Sigmoid colon (tissue), 7 donors: Measurements from ENCODE around the gene MYCN. TPM values are rescaled to one million over a fixed set of nuclear protein-coding genes. Genes with fewer than 3 reads are reported as not detected.

Experiments
- DNase-seq: peaks from one replicate; pipeline ENCODE4 v3.0.0-alpha.2; 2019
- H3K27ac ChIP-seq, 4 donors: fragments of 200-600 bp; sonication (generic); one replicate each; pipeline ENCODE4 v1.5.1; 2016 to 2019; ENCODE audit warnings: mild to moderate bottlenecking in 1 of 4
- H3K27me3 ChIP-seq, 3 donors: fragments of 200-600 bp; sonication (generic); one replicate each; pipeline ENCODE4 v1.5.1; 2019; ENCODE audit warnings: mild to moderate bottlenecking in 1 of 3
- H3K36me3 ChIP-seq, 4 donors: fragments of 200-600 bp; sonication (generic); one replicate each; pipeline ENCODE4 v1.5.1; 2016 to 2019
- H3K4me1 ChIP-seq, 4 donors: fragments of 200-600 bp; sonication (generic); one replicate each; pipeline ENCODE4 v1.5.1; 2017 to 2019
- H3K4me3 ChIP-seq, 4 donors: fragments of 200-600 bp; sonication (generic); one replicate each; pipeline ENCODE4 v1.5.1; 2017 to 2019; ENCODE audit warnings: mild to moderate bottlenecking in 2 of 4, moderate library complexity in 1 of 4
- H3K9me3 ChIP-seq, 4 donors: fragments of 200-600 bp in 3 of 4; sonication (generic) in 3 of 4; one replicate each; pipeline versions ENCODE4 v1.5.1 to v1.6.1; 2013 to 2019
- CTCF ChIP-seq, 4 experiments: fragments of 450-650 bp in 3 of 4; fragments of 200-600 bp in 1 of 4; IDR thresholded peaks; one replicate each; pipeline ENCODE4 v1.5.1; 2016 to 2019; ENCODE audit warnings: antibody characterized with exemption in 4 of 4, mild to moderate bottlenecking in 3 of 4, moderate library complexity in 2 of 4
- EP300 ChIP-seq, 4 donors: sonication (generic); formaldehyde crosslinking; IDR thresholded peaks; one replicate each; pipeline ENCODE4 v1.6.1; 2017; ENCODE audit warnings: antibody characterized with exemption in 4 of 4
- POLR2A ChIP-seq, 2 donors: fragments of 450-650 bp; IDR thresholded peaks; one replicate each; pipeline ENCODE4 v1.6.1; 2016; ENCODE audit warnings: antibody characterized with exemption in 2 of 2, mild to moderate bottlenecking in 2 of 2, moderate library complexity in 2 of 2
- POLR2AphosphoS5 ChIP-seq, 4 donors: sonication (generic); formaldehyde crosslinking; IDR thresholded peaks; one replicate each; pipeline ENCODE4 v1.6.1; 2017; ENCODE audit warnings: antibody characterized with exemption in 4 of 4
- WGBS, 2 donors: extraction: QIAGEN DNeasy Blood & Tissue Kit; methylation state at CpG; one replicate each; pipeline ENCODE4 v1.1.7; 2013; 5-methylcytosine and 5-hydroxymethylcytosine counted together
- intact Hi-C: fragments of 100-400 bp; cut with DNase I; formaldehyde crosslinking; loops from one replicate; pipeline ENCODE4 v1.15.1; 2023
- polyA plus RNA-seq, 3 donors: library from polyadenylated mRNA; stranded (reverse); fragments of 200-250 nt; gene quantifications; one replicate each; pipeline ENCODE4 v1.2.3, GENCODE V29; 2013
- total RNA-seq, 4 donors: library from RNA; depleted of rRNA; stranded (reverse); fragments of >200 nt; gene quantifications; one replicate each; pipeline ENCODE4 v1.1.0, GENCODE V29; 2016
- donor health status: healthy with polysubstance abuse.
- donor health status: Bipolar disorder and iron deficiency.
- donor health status: healthy.

The MYCN gene
- total and polyA plus RNA-seq, 7 donors = 0.33 to 0.71 (median 0.55) TPM; not detected in 1

GRCh38 chr2:15984368-15985255, 44.3 kb downstream of the MYCN start:
- Histone ChIP-seq H3K27me3 (no peaks in the 10 kb centered on the region), H3K27ac (peak overlapping the region; percentile 9 to 61 (median 34)), H3K4me1 (peaks cover 0 to 10% (median 7%) of the 10 kb centered on the region in 4 donors), H3K36me3 (no peaks in the 10 kb centered on the region), H3K4me3 (no peak overlapping the region), H3K9me3 (no peaks in the 10 kb centered on the region)
- intact Hi-C loops = no loop called here
- 92 to 93% methylated on average over 43 of the region's 43 CpGs for WGBS, 2 donors
- peak; percentile 68 for DNase-seq
- TF ChIP-seq CTCF (IDR thresholded peaks at IDR 0.05) = no peak
- TF ChIP-seq POLR2AphosphoS5 (IDR thresholded peaks at IDR 0.05) = no peak
- no peak for TF ChIP-seq EP300 (IDR thresholded peaks at IDR 0.05)
- TF ChIP-seq POLR2A (IDR thresholded peaks at IDR 0.05) = no peak

DNA sequence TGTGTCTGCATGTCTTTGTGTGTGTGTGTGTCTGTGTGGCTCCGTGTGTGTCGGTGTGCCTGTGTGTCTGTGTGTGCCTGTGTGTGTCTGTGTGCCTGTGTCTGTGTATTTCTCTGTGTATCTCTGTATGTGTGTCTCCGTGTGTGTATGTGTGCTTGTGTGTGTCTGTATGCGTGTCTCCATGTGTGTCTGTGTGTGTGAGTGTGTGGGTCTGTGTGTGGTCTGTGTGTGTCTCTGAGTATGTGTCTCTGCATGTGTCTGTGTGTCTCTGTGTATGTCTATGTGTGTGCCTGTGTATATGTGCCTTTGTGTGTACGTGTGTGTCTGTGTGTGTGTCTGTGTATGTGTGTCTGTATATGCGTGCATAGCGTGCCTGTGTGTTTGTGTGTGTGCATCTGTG, 45.2 kb downstream of the MYCN start:
- WGBS, 2 donors = 91 to 95% methylated on average over 7 of the region's 7 CpGs

GRCh38 chr2:15986068-15986560, 45.8 kb downstream of the MYCN start:
- DNase-seq = no peak
- H3K9me3 ChIP-seq = no peaks in the 10 kb centered on the region
- intact Hi-C loops = no loop called here
- peaks cover 0 to 10% (median 7%) of the 10 kb centered on the region in 4 donors for H3K4me1 ChIP-seq
- H3K27ac ChIP-seq = no peak overlapping the region
- no peak overlapping the region for H3K4me3 ChIP-seq
- no peak for TF ChIP-seq POLR2A (IDR thresholded peaks at IDR 0.05)
- no peak for TF ChIP-seq POLR2AphosphoS5 (IDR thresholded peaks at IDR 0.05)
- no peaks in the 10 kb centered on the region for H3K27me3 ChIP-seq
- WGBS, 2 donors = 70 to 83% methylated on average over 9 of the region's 9 CpGs
- H3K36me3 ChIP-seq = no peaks in the 10 kb centered on the region

More for the DNA sequence above, 45.2 kb downstream of the MYCN start:
- Histone ChIP-seq H3K27me3 (no peaks in the 10 kb centered on the region), H3K4me3 (no peak overlapping the region), H3K4me1 (peaks cover 0 to 10% (median 7%) of the 10 kb centered on the region in 4 donors), H3K27ac (no peak overlapping the region), H3K36me3 (no peaks in the 10 kb centered on the region), H3K9me3 (no peaks in the 10 kb centered on the region)
- no peak for DNase-seq
- intact Hi-C loops = no loop called here
- no peak for TF ChIP-seq POLR2AphosphoS5 (IDR thresholded peaks at IDR 0.05)
- no peak for TF ChIP-seq EP300 (IDR thresholded peaks at IDR 0.05)
- no peak for TF ChIP-seq POLR2A (IDR thresholded peaks at IDR 0.05)
- no peak for TF ChIP-seq CTCF (IDR thresholded peaks at IDR 0.05)

DNA sequence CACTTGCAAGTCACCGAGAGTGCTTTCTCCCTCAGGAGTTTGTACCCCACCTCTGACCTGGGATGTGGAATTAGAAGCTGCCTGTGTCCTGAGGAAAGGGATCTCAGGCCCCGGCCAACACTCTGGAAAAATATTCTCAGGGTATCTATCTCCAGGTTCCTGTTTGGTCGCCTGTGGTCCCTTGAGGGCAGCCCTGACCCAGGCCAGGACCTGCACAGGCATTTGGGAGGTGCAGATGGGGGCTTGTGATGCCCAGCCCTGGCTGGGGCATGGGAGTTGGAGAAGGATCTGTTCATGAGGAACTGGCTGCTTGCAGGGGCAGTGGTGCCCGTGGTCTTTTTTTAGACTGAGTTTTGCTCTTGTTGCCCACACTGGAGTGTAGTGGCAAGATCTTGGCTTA, 46.3 kb downstream of the MYCN start:
- Histone ChIP-seq H3K4me3 (no peak overlapping the region), H3K27me3 (no peaks in the 10 kb centered on the region), H3K9me3 (no peaks in the 10 kb centered on the region), H3K27ac (no peak overlapping the region), H3K36me3 (no peaks in the 10 kb centered on the region), H3K4me1 (peaks cover 0 to 10% (median 7%) of the 10 kb centered on the region in 4 donors)
- intact Hi-C loops = no loop called here
- no peak for DNase-seq
- TF ChIP-seq EP300 (IDR thresholded peaks at IDR 0.05) (no peak), POLR2AphosphoS5 (IDR thresholded peaks at IDR 0.05) (no peak), POLR2A (IDR thresholded peaks at IDR 0.05) (no peak), CTCF (IDR thresholded peaks at IDR 0.05) (no peak)
- WGBS, 2 donors = 90 to 92% methylated on average over 4 of the region's 4 CpGs

- intact Hi-C loops = no loop called here
- WGBS, 2 donors = 80 to 84% methylated on average over 5 of the region's 5 CpGs
Measured at GRCh38 chr2:15988733-15989132, 48.4 kb downstream of the MYCN start.

More at GRCh38 chr2:15988733-15989132, 48.4 kb downstream of the MYCN start:
- Histone ChIP-seq H3K9me3 (no peaks in the 10 kb centered on the region), H3K27me3 (no peaks in the 10 kb centered on the region), H3K4me3 (no peak overlapping the region), H3K36me3 (no peaks in the 10 kb centered on the region), H3K4me1 (peaks cover 0 to 10% (median 7%) of the 10 kb centered on the region in 4 donors), H3K27ac (no peak overlapping the region)
- no peak for DNase-seq
- TF ChIP-seq POLR2A (IDR thresholded peaks at IDR 0.05) (no peak), CTCF (IDR thresholded peaks at IDR 0.05) (no peak), EP300 (IDR thresholded peaks at IDR 0.05) (no peak), POLR2AphosphoS5 (IDR thresholded peaks at IDR 0.05) (no peak)
